Measurements from ENCODE around the gene ZAP70. TPM values are rescaled to one million over a fixed set of nuclear protein-coding genes. Genes with fewer than 3 reads are reported as not detected.

The ZAP70 gene
- total RNA-seq, 1 experiment from 2014 or later: 0.61 TPM

DNA sequence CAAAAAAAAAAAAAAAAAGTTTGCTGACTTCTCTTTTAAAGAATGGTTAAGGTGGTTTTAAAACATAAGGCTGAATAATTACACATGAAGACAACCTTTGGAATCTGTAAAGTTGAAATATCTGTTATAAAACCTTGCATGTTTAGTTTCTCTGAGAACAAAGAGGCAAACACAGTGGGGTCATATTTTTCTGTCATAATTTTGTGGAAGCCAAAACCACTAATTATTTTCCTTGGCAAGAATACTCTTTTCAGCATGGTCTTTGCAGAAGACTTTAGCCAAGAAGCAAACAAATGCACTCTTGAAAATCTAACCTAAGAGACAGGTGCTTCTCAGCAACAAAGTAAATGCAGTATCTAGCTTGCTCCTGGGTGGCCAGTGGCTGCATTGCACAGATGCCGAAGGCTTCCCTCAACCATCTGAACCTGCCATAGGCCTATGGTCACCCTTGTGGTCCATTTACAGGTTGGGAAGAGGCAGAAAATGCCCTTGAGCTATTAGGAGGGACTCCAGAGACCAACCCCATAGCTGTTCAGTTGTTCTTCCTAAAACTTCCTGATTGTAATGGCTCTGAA, 44.8 kb downstream of the ZAP70 start (continued):
- TF ChIP-seq SMAD3 (CRISPR knock-in tag; IDR thresholded peaks at IDR 0.05; ENCODE audit: borderline replicate concordance) (no peak), ETV6 (CRISPR knock-in tag; IDR thresholded peaks at IDR 0.05) (no peak), MYBL2 (CRISPR knock-in tag; IDR thresholded peaks at IDR 0.05) (no peak)
- TF ChIP-seq, protein P1, sequence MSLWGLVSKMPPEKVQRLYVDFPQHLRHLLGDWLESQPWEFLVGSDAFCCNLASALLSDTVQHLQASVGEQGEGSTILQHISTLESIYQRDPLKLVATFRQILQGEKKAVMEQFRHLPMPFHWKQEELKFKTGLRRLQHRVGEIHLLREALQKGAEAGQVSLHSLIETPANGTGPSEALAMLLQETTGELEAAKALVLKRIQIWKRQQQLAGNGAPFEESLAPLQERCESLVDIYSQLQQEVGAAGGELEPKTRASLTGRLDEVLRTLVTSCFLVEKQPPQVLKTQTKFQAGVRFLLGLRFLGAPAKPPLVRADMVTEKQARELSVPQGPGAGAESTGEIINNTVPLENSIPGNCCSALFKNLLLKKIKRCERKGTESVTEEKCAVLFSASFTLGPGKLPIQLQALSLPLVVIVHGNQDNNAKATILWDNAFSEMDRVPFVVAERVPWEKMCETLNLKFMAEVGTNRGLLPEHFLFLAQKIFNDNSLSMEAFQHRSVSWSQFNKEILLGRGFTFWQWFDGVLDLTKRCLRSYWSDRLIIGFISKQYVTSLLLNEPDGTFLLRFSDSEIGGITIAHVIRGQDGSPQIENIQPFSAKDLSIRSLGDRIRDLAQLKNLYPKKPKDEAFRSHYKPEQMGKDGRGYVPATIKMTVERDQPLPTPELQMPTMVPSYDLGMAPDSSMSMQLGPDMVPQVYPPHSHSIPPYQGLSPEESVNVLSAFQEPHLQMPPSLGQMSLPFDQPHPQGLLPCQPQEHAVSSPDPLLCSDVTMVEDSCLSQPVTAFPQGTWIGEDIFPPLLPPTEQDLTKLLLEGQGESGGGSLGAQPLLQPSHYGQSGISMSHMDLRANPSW (CRISPR knock-in tag; conservative IDR thresholded peaks at IDR 0.05; ENCODE audit: low read depth): no peak

DNA sequence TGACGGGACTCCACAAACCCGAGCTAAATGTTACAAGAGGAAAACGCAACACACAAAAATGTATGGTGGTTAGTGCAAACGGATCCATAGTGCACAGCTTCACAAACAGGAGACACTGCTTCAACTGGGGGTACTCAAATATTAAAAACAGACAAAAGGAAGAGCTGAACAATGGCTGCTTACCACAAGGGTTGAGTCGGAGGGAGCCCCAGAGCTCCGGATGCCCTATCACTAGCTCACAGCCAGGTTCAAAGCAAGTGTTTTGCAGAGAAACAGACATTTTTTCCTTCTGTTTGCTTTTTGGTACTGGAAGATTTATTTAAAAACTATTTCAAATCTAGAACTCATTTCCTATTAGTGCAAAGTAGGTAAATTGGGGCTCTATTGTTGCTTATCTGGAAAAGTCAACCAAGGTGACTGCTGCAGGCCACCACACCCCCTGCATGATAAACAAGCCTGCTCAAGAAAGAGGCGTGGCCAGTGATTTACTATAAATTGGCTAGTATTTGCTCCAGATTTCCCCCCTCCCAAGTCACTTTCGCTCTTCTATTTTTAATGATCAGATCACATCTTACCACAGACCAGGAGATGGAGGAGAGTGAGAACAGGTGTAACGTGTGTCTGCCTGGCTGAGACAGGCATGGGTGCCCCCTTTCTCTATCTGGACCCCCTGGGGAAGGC, 46.5 kb downstream of the ZAP70 start:
- H3K4me3 Mint-ChIP-seq: no peak overlapping the region

DNA sequence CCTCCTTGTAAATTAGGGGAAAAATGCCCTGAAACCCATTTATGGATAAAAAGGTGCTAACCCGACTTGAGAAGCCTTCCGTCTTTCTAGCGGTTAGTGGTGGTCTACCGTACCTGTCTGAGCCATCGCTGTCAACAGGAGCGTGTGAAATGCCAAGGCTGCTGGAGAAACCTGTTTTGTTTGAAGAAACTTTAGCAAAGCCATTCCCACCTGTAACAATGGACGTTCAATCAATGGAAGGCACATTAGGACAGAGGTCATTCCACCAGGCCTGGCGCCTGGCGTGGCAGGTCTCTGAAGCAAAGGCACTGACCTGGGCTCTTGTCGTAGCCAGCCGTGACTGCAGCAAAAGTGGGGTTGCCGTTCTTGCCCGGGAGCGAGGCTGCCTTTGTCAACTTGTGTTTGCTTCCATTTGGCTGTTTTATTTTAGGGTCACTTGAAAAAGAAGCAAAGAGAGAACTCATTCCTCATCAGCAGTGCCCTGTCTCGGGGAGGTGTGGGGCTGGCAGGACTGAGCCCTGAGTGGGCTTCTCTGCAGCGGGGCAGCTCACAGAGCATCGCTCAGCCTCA, 47.2 kb downstream of the ZAP70 start:
- Mint-ChIP-seq H3K27ac (no peak overlapping the region), H3K4me3 (no peak overlapping the region), H3K27me3 (ENCODE audit: low read depth) (no peaks in the 10 kb centered on the region; the same call in 1 of the 2 replicates), H3K9me3 (no peaks in the 10 kb centered on the region), H3K4me1 (peaks cover 21% of the 10 kb centered on the region), H3K36me3 (peaks cover 39% of the 10 kb centered on the region)
- POLR2A ChIA-PET: no interaction called here
- DNase-seq (ENCODE audit: low spot score) (no peak), ATAC-seq (no peak)
- CTCF ChIA-PET: no interaction called here
- no peak for TF ChIP-seq ZNF232 (CRISPR knock-in tag; IDR thresholded peaks at IDR 0.05)
- TF ChIP-seq GTF2I (CRISPR knock-in tag; conservative IDR thresholded peaks at IDR 0.05): no peak
- TF ChIP-seq, protein P2, sequence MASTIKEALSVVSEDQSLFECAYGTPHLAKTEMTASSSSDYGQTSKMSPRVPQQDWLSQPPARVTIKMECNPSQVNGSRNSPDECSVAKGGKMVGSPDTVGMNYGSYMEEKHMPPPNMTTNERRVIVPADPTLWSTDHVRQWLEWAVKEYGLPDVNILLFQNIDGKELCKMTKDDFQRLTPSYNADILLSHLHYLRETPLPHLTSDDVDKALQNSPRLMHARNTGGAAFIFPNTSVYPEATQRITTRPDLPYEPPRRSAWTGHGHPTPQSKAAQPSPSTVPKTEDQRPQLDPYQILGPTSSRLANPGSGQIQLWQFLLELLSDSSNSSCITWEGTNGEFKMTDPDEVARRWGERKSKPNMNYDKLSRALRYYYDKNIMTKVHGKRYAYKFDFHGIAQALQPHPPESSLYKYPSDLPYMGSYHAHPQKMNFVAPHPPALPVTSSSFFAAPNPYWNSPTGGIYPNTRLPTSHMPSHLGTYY (CRISPR knock-in tag; IDR thresholded peaks at IDR 0.05): no peak
- TF ChIP-seq JAZF1 (CRISPR knock-in tag; IDR thresholded peaks at IDR 0.05): no peak
- no peak for TF ChIP-seq ZNF423 (CRISPR knock-in tag; IDR thresholded peaks at IDR 0.05)
- no peak for TF ChIP-seq SP1 (CRISPR knock-in tag; conservative IDR thresholded peaks at IDR 0.05)
- TF ChIP-seq ZNF396 (CRISPR knock-in tag; IDR thresholded peaks at IDR 0.05; ENCODE audit: borderline replicate concordance): no peak
- TF ChIP-seq TP53 (CRISPR knock-in tag; IDR thresholded peaks at IDR 0.05): no peak
- TF ChIP-seq, protein P3, sequence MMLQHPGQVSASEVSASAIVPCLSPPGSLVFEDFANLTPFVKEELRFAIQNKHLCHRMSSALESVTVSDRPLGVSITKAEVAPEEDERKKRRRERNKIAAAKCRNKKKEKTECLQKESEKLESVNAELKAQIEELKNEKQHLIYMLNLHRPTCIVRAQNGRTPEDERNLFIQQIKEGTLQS (CRISPR knock-in tag; conservative IDR thresholded peaks at IDR 0.05): no peak
- no peak for TF ChIP-seq CREB1 (CRISPR knock-in tag; IDR thresholded peaks at IDR 0.05)
- TF ChIP-seq ZNF263 (CRISPR knock-in tag; IDR thresholded peaks at IDR 0.05; ENCODE audit: low read depth): no peak
- TF ChIP-seq, protein P1 (CRISPR knock-in tag; conservative IDR thresholded peaks at IDR 0.05; ENCODE audit: low read depth): no peak
- TF ChIP-seq ZNF317 (CRISPR knock-in tag; IDR thresholded peaks at IDR 0.05; ENCODE audit: borderline replicate concordance, low read depth): no peak
- no peak for TF ChIP-seq FOXK1 (CRISPR knock-in tag; IDR thresholded peaks at IDR 0.05)
- no peak for TF ChIP-seq ZNF138 (CRISPR knock-in tag; conservative IDR thresholded peaks at IDR 0.05)
- no peak for TF ChIP-seq ZNF416 (CRISPR knock-in tag; IDR thresholded peaks at IDR 0.05)
- TF ChIP-seq GABPB1 (CRISPR knock-in tag; IDR thresholded peaks at IDR 0.05): no peak
- TF ChIP-seq, protein P4, sequence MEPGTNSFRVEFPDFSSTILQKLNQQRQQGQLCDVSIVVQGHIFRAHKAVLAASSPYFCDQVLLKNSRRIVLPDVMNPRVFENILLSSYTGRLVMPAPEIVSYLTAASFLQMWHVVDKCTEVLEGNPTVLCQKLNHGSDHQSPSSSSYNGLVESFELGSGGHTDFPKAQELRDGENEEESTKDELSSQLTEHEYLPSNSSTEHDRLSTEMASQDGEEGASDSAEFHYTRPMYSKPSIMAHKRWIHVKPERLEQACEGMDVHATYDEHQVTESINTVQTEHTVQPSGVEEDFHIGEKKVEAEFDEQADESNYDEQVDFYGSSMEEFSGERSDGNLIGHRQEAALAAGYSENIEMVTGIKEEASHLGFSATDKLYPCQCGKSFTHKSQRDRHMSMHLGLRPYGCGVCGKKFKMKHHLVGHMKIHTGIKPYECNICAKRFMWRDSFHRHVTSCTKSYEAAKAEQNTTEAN (CRISPR knock-in tag; IDR thresholded peaks at IDR 0.05): no peak
- no peak for TF ChIP-seq NR1H2 (CRISPR knock-in tag; IDR thresholded peaks at IDR 0.05)

More for the DNA sequence above, 46.5 kb downstream of the ZAP70 start:
- ATAC-seq (no peak), DNase-seq (ENCODE audit: low spot score) (no peak)
- no peaks in the 10 kb centered on the region; the same call in 1 of the 2 replicates for H3K27me3 Mint-ChIP-seq (ENCODE audit: low read depth)
- ChIA-PET CTCF (interaction anchor here (0.9 to 1.4 kb wide), 2 partner anchors 15 to 16 kb away, joined by 3 to 5 read pairs; no protein-coding TSS in a partner anchor), POLR2A (no interaction called here)
- no peaks in the 10 kb centered on the region for H3K9me3 Mint-ChIP-seq
- H3K4me1 Mint-ChIP-seq: peaks cover 21% of the 10 kb centered on the region
- TF ChIP-seq ZNF416 (CRISPR knock-in tag; IDR thresholded peaks at IDR 0.05): no peak
- TF ChIP-seq CREM (CRISPR knock-in tag; IDR thresholded peaks at IDR 0.05): no peak
- TF ChIP-seq, protein P5, sequence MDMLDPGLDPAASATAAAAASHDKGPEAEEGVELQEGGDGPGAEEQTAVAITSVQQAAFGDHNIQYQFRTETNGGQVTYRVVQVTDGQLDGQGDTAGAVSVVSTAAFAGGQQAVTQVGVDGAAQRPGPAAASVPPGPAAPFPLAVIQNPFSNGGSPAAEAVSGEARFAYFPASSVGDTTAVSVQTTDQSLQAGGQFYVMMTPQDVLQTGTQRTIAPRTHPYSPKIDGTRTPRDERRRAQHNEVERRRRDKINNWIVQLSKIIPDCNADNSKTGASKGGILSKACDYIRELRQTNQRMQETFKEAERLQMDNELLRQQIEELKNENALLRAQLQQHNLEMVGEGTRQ (CRISPR knock-in tag; IDR thresholded peaks at IDR 0.05): no peak
- TF ChIP-seq ZNF121 (CRISPR knock-in tag; IDR thresholded peaks at IDR 0.05): no peak
- no peak for TF ChIP-seq ZNF232 (CRISPR knock-in tag; IDR thresholded peaks at IDR 0.05)
- peaks cover 32% of the 10 kb centered on the region for H3K36me3 Mint-ChIP-seq
- H3K27ac Mint-ChIP-seq: no peak overlapping the region

Data from WTC11 (cell line).